D721Med (cell line): ENCODE results near the gene ITPR2.
A peak's percentile ranks its signal among the peaks of the same experiment; 100 is the strongest.

Experiments used
- DNase-seq: peaks from one replicate; pipeline ENCODE4 v3.0.0; 2011; ENCODE audit warnings: low spot score; ENCODE audit not compliant: insufficient read length
- FAIRE-seq: peaks from 2 replicates; lab custom pipeline; 2011; peaks lifted over from hg19 to GRCh38; lab: Jason Lieb, UNC
- CTCF ChIP-seq: IDR thresholded peaks from 2 replicates; pipeline ENCODE4 v1.5.1; 2012; ENCODE audit warnings: mild to moderate bottlenecking, control low read depth; ENCODE audit not compliant: insufficient read depth; ENCODE audit errors: missing control alignments

Gene ITPR2

DNA sequence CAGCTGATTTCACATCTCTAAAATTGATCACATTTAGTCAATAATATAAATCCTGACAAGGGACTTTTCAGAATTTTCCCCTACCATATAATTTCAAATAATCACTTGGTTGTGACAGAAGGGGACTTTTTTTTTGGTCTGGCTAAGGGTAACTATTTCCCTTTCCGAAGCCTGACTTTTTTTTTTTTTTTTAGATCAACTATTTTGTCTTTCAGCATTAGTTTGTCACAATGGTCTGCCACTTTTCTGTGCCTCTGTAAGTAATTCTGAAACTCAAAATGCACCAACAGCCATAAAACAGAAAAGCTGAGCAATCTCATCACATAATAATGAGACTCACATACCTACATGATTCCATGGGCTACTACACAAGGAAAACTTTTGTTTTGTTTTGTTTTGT, 371.2 kb downstream of the ITPR2 start:
- no peak for DNase-seq
- TF ChIP-seq CTCF: no peak
- FAIRE-seq: no peak

- no peak for TF ChIP-seq CTCF
- no peak for DNase-seq
- FAIRE-seq: no peak
Measured at GRCh38 chr12:26460361-26460760, 372.6 kb downstream of the ITPR2 start.

- DNase-seq (no peak), FAIRE-seq (no peak)
- TF ChIP-seq CTCF: no peak
Measured at GRCh38 chr12:26455936-26456574, 376.9 kb downstream of the ITPR2 start.

GRCh38 chr12:26453246-26453645, 379.7 kb downstream of the ITPR2 start:
- TF ChIP-seq CTCF: no peak
- DNase-seq (no peak), FAIRE-seq (no peak)

GRCh38 chr12:26452511-26452910, 380.5 kb downstream of the ITPR2 start:
- FAIRE-seq: peak; percentile 64
- DNase-seq: no peak
- no peak for TF ChIP-seq CTCF

DNA sequence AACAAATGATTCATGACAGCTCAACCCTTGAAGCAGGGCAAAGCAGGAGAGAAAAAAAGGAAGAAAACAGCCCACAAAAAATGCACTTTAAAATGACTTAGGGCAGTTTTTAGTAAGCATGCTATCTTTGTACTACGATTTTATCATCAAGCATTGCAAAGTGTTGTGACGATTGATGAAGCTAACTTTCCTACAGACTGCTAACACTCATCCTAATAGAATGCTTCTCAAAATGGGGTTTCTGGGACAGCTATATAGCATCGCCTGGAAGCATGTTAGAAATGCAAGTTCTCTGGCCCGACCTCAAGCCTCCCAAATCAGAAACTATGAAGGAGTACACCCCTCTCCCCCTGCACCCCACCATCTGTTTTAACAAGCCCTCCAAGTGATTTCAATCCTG, 381.2 kb downstream of the ITPR2 start:
- TF ChIP-seq CTCF: no peak
- DNase-seq (no peak), FAIRE-seq (no peak)

GRCh38 chr12:26445909-26446308, 387.1 kb downstream of the ITPR2 start:
- FAIRE-seq (no peak), DNase-seq (no peak)
- no peak for TF ChIP-seq CTCF
